Testis (tissue), 2 donors: ENCODE data around the gene LCE2A.
"Not testable (repeated sequence)": the region's sequence is repeated elsewhere in the genome, so short reads cannot be mapped to it uniquely, and the experiment has no call there.

Source experiments
- POLR2A ChIP-seq: fragments of 450-650 bp; IDR thresholded peaks from one replicate; pipeline ENCODE4 v1.6.1; 2017; ENCODE audit warnings: antibody characterized with exemption, mild to moderate bottlenecking, moderate library complexity
- TF ChIP-seq, protein P1 (sequence below), 3 experiments: fragments of 450-650 bp in 2 of 3; fragments of 200-600 bp in 1 of 3; sonication (generic) in 1 of 3; IDR thresholded peaks; one replicate each; pipeline ENCODE4 v1.5.1; 2016 to 2019; ENCODE audit warnings: antibody characterized with exemption in 3 of 3, mild to moderate bottlenecking in 2 of 3, moderate library complexity in 1 of 3

DNA sequence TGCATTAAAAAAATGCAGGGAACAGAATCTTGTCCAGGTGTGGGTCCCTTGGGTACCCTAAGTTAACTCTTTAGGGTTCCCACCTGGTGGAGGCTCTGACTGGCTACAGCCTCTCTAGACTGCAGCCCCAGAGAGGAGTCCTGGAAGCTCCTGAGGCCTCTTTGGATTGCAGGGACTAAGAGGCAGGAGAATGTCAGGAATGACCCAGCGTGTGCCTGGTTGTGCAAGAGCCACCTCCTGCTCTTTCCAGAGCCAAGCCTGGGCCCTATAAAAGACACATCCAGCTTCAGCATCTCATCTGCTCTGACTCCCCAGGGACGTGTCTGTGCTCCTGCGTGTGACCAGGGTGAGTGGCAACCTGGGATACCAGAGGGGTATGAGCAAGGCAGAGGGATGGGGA is 23.2 kb upstream of the LCE2A start, which contains the start of gene LCE2C:
- TF ChIP-seq, protein P1, sequence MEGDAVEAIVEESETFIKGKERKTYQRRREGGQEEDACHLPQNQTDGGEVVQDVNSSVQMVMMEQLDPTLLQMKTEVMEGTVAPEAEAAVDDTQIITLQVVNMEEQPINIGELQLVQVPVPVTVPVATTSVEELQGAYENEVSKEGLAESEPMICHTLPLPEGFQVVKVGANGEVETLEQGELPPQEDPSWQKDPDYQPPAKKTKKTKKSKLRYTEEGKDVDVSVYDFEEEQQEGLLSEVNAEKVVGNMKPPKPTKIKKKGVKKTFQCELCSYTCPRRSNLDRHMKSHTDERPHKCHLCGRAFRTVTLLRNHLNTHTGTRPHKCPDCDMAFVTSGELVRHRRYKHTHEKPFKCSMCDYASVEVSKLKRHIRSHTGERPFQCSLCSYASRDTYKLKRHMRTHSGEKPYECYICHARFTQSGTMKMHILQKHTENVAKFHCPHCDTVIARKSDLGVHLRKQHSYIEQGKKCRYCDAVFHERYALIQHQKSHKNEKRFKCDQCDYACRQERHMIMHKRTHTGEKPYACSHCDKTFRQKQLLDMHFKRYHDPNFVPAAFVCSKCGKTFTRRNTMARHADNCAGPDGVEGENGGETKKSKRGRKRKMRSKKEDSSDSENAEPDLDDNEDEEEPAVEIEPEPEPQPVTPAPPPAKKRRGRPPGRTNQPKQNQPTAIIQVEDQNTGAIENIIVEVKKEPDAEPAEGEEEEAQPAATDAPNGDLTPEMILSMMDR (IDR thresholded peaks at IDR 0.05): not testable (repeated sequence)
- not testable (repeated sequence) for TF ChIP-seq POLR2A
